NCI-H82 (cell line): ENCODE data around the gene CYP2A13.
A peak's percentile ranks its signal among the peaks of the same experiment; 100 is the strongest.
"Not testable (repeated sequence)": the region's sequence is repeated elsewhere in the genome, so short reads cannot be mapped to it uniquely, and the experiment has no call there.

Experiments
- DNase-seq: peaks from one replicate; lab custom pipeline; 2025; lab: John Stamatoyannopoulos, UW

The CYP2A13 gene

GRCh38 chr19:41088151-41088550 lies at the start of gene CYP2A13:
TSS of gene CYP2A13 (plus strand) at chr19:41088451. CDS start at chr19:41088472, 21 bp downstream.
- DNase-seq = no peak

GRCh38 chr19:41039806-41040205 lies 48.4 kb upstream of the CYP2A13 start:
- no peak for DNase-seq

GRCh38 chr19:41045095-41045494 lies 43.2 kb upstream of the CYP2A13 start:
- not testable (repeated sequence) for DNase-seq

GRCh38 chr19:41050426-41050825 lies 37.8 kb upstream of the CYP2A13 start:
- no peak for DNase-seq

GRCh38 chr19:41052162-41052561 lies 36.1 kb upstream of the CYP2A13 start:
- not testable (repeated sequence) for DNase-seq

- not testable (repeated sequence) for DNase-seq
Observed at GRCh38 chr19:41053331-41053730, 34.9 kb upstream of the CYP2A13 start.

- DNase-seq = peak; percentile 19
Observed at GRCh38 chr19:41064974-41065569, 23.2 kb upstream of the CYP2A13 start.

- no peak for DNase-seq
Observed at GRCh38 chr19:41076286-41076685, 12.0 kb upstream of the CYP2A13 start.

- no peak for DNase-seq
Observed at GRCh38 chr19:41083516-41083915, 4.7 kb upstream of the CYP2A13 start.

GRCh38 chr19:41085748-41086415 lies 2.4 kb upstream of the CYP2A13 start:
- DNase-seq = no peak

- DNase-seq = no peak
Observed at GRCh38 chr19:41089959-41090358, 1.7 kb downstream of the CYP2A13 start.

GRCh38 chr19:41095703-41096102 lies 7.5 kb downstream of the CYP2A13 start:
- no peak for DNase-seq

- no peak for DNase-seq
Observed at GRCh38 chr19:41096353-41096752, 8.1 kb downstream of the CYP2A13 start.

GRCh38 chr19:41097302-41097701 lies 9.1 kb downstream of the CYP2A13 start:
- DNase-seq = no peak

- DNase-seq = no peak
Observed at GRCh38 chr19:41098762-41099161, 10.5 kb downstream of the CYP2A13 start.

- DNase-seq = not testable (repeated sequence)
Observed at GRCh38 chr19:41102210-41102609, 14.0 kb downstream of the CYP2A13 start.

GRCh38 chr19:41106177-41106576 lies 17.9 kb downstream of the CYP2A13 start:
- DNase-seq = no peak

GRCh38 chr19:41111296-41111695 lies 23.0 kb downstream of the CYP2A13 start:
- DNase-seq = no peak

GRCh38 chr19:41111750-41112295 lies 23.6 kb downstream of the CYP2A13 start:
- DNase-seq = no peak

GRCh38 chr19:41112728-41113290 lies 24.6 kb downstream of the CYP2A13 start:
- no peak for DNase-seq

GRCh38 chr19:41114132-41114531 lies 25.9 kb downstream of the CYP2A13 start, which contains the start of gene CYP2F1:
TSS of gene CYP2F1 (plus strand) at chr19:41114432. CDS start at chr19:41116189, 1,757 bp downstream.
- DNase-seq = no peak

GRCh38 chr19:41116261-41116660 lies 28.0 kb downstream of the CYP2A13 start:
- DNase-seq = no peak
